Thyroid gland (tissue), 4 donors: Measurements from ENCODE around the gene RAPGEF1. TPM values are rescaled to one million over a fixed set of nuclear protein-coding genes. Genes with fewer than 3 reads are reported as not detected.

Experiments used
- DNase-seq, 2 donors: peaks; one replicate each; pipeline ENCODE4 v3.0.0-alpha.2; 2019
- H3K27ac ChIP-seq, 3 donors: fragments of 200-600 bp; sonication (generic); 1 replicate in 2 of 3; 2 replicates in 1 of 3; pipeline ENCODE4 v1.5.1; 2016 to 2019; ENCODE audit warnings: mild to moderate bottlenecking in 1 of 3, moderate library complexity in 1 of 3
- H3K27me3 ChIP-seq: fragments of 200-600 bp; sonication (generic); one replicate; pipeline ENCODE4 v1.5.1; 2019
- H3K36me3 ChIP-seq, 2 donors: fragments of 200-600 bp; sonication (generic); one replicate each; pipeline ENCODE4 v1.5.1; 2016 to 2019
- H3K4me1 ChIP-seq, 2 donors: fragments of 200-600 bp; sonication (generic); one replicate each; pipeline ENCODE4 v1.5.1; 2017 to 2019
- H3K4me3 ChIP-seq, 3 donors: fragments of 200-600 bp; sonication (generic); replicated peaks in 1 of 3; 1 replicate in 2 of 3; 2 replicates in 1 of 3; pipeline ENCODE4 v1.5.1; 2016; ENCODE audit warnings: mild to moderate bottlenecking in 1 of 3
- H3K9me3 ChIP-seq: fragments of 200-600 bp; sonication (generic); one replicate; pipeline ENCODE4 v1.5.1; 2017
- CTCF ChIP-seq, 6 experiments: fragments of 200-600 bp in 3 of 6; fragments of 450-650 bp in 3 of 6; sonication (generic) in 3 of 6; IDR thresholded peaks; one replicate each; pipeline ENCODE4 v1.5.1; 2016 to 2019; ENCODE audit warnings: antibody characterized with exemption in 6 of 6, mild to moderate bottlenecking in 2 of 6, inconsistent platforms in 1 of 6, moderate library complexity in 1 of 6
- POLR2A ChIP-seq, 2 donors: fragments of 450-650 bp; IDR thresholded peaks; one replicate each; pipeline ENCODE4 v1.6.1; 2017; ENCODE audit warnings: antibody characterized with exemption in 2 of 2, mild to moderate bottlenecking in 2 of 2, moderate library complexity in 1 of 2
- WGBS, 2 donors: methylation state at CpG; one replicate each; pipeline ENCODE4 v1.1.5; 2017; 5-methylcytosine and 5-hydroxymethylcytosine counted together
- intact Hi-C: fragments of 100-400 bp; cut with DNase I; formaldehyde crosslinking; loops from one replicate; pipeline ENCODE4 v1.15.1; 2023
- total RNA-seq, 4 donors: library from RNA; depleted of rRNA; stranded (reverse); fragments of >200 nt; gene quantifications; one replicate each; pipeline ENCODE4 v1.2.3, GENCODE V29; 2016

RAPGEF1 gene
- total RNA-seq, 4 donors from 2014 or later = 39.6 to 52.5 (median 44.9) TPM

GRCh38 chr9:131691969-131692611 lies 47.8 kb downstream of the RAPGEF1 start:
- Histone ChIP-seq H3K4me3 (no peak overlapping the region), H3K4me1 (peaks cover 24 to 46% of the 10 kb centered on the region in 2 donors), H3K27me3 (no peaks in the 10 kb centered on the region), H3K9me3 (no peaks in the 10 kb centered on the region), H3K27ac (peak overlapping the region in 1 of 3 donors; percentile 39), H3K36me3 (no peaks in the 10 kb centered on the region)
- intact Hi-C loops = no loop called here
- no peak for TF ChIP-seq POLR2A (IDR thresholded peaks at IDR 0.05)
- no peak for TF ChIP-seq CTCF (IDR thresholded peaks at IDR 0.05)
- WGBS, 2 donors = 80 to 84% methylated on average over 7 of the region's 7 CpGs
- DNase-seq = no peak

GRCh38 chr9:131690941-131691573 lies 48.8 kb downstream of the RAPGEF1 start:
- WGBS, 2 donors = 85 to 86% methylated on average over 3 of the region's 3 CpGs
- TF ChIP-seq CTCF (IDR thresholded peaks at IDR 0.05) (no peak), POLR2A (IDR thresholded peaks at IDR 0.05) (no peak)
- no peak overlapping the region for H3K4me3 ChIP-seq
- no peaks in the 10 kb centered on the region for H3K27me3 ChIP-seq
- no peaks in the 10 kb centered on the region for H3K36me3 ChIP-seq
- H3K9me3 ChIP-seq = no peaks in the 10 kb centered on the region
- H3K27ac ChIP-seq = no peak overlapping the region
- intact Hi-C loops = no loop called here
- no peak for DNase-seq
- peaks cover 24 to 46% of the 10 kb centered on the region in 2 donors for H3K4me1 ChIP-seq

- Histone ChIP-seq H3K4me3 (no peak overlapping the region), H3K4me1 (peaks cover 24 to 47% of the 10 kb centered on the region in 2 donors), H3K36me3 (no peaks in the 10 kb centered on the region), H3K27me3 (no peaks in the 10 kb centered on the region), H3K27ac (peak overlapping the region in 1 of 3 donors; percentile 6), H3K9me3 (no peaks in the 10 kb centered on the region)
- intact Hi-C loops = no loop called here
- no peak for DNase-seq
- TF ChIP-seq CTCF (IDR thresholded peaks at IDR 0.05) = no peak
- no peak for TF ChIP-seq POLR2A (IDR thresholded peaks at IDR 0.05)
- WGBS, 2 donors = 63 to 94% methylated on average over 3 of the region's 3 CpGs
Measured at GRCh38 chr9:131690462-131690861, 49.4 kb downstream of the RAPGEF1 start.

GRCh38 chr9:131688377-131688776 lies 51.5 kb downstream of the RAPGEF1 start:
- H3K4me3 ChIP-seq = no peak overlapping the region
- WGBS, 2 donors = 92 to 97% methylated on average over 3 of the region's 3 CpGs

More at GRCh38 chr9:131688377-131688776, 51.5 kb downstream of the RAPGEF1 start:
- Histone ChIP-seq H3K27me3 (no peaks in the 10 kb centered on the region), H3K4me1 (peaks cover 16 to 36% of the 10 kb centered on the region in 2 donors), H3K27ac (no peak overlapping the region), H3K36me3 (no peaks in the 10 kb centered on the region), H3K9me3 (no peaks in the 10 kb centered on the region)
- no peak for DNase-seq
- TF ChIP-seq POLR2A (IDR thresholded peaks at IDR 0.05) (no peak), CTCF (IDR thresholded peaks at IDR 0.05) (no peak)
- intact Hi-C loops = no loop called here
